Skeletal muscle tissue (tissue), 4 donors: ENCODE measurements around the gene IGSF21. TPM values are rescaled to one million over a fixed set of nuclear protein-coding genes. Genes with fewer than 3 reads are reported as not detected.

Experiments used
- H3K27ac ChIP-seq: one replicate; pipeline ENCODE4 v1.7.0; 2013; ENCODE audit warnings: mild to moderate bottlenecking, low read depth, low read length, inconsistent platforms
- H3K27me3 ChIP-seq, 3 donors: one replicate each; pipeline ENCODE4 v1.7.0; 2013; ENCODE audit warnings: low read length in 3 of 3; ENCODE audit not compliant: control insufficient read depth in 3 of 3, insufficient read depth in 3 of 3
- H3K36me3 ChIP-seq, 3 donors: one replicate each; pipeline ENCODE4 v1.7.0; 2013; ENCODE audit warnings: low read length in 3 of 3; ENCODE audit not compliant: control insufficient read depth in 3 of 3, insufficient read depth in 3 of 3
- H3K4me1 ChIP-seq, 3 donors: one replicate each; pipeline ENCODE4 v1.7.0; 2013; ENCODE audit warnings: low read length in 3 of 3, mild to moderate bottlenecking in 3 of 3; ENCODE audit not compliant: control insufficient read depth in 3 of 3, insufficient read depth in 3 of 3
- H3K4me3 ChIP-seq, 3 donors: one replicate each; pipeline ENCODE4 v1.7.0; 2013; ENCODE audit warnings: low read length in 3 of 3
- H3K9ac ChIP-seq, 3 donors: one replicate each; pipeline ENCODE4 v1.7.0; 2013; ENCODE audit warnings: low read length in 3 of 3, mild to moderate bottlenecking in 3 of 3, moderate library complexity in 2 of 3, low read depth in 1 of 3
- H3K9me3 ChIP-seq, 3 donors: one replicate each; pipeline ENCODE4 v1.7.0; 2013; ENCODE audit warnings: low read length in 3 of 3; ENCODE audit not compliant: control insufficient read depth in 3 of 3
- total RNA-seq: library from RNA; depleted of rRNA; stranded (reverse); fragments of >200 nt; gene quantifications from one replicate; pipeline ENCODE4 v1.2.3, GENCODE V29; 2014
- donor health status: Osteomylitis.

The IGSF21 gene
- total RNA-seq: not detected

- Histone ChIP-seq H3K4me3 (peak within 1 kb of the TSS in 1 of 3 donors; percentile 13), H3K9me3 (no peaks in the 10 kb centered on the region), H3K27me3 (peaks cover 68 to 89% (median 85%) of the 10 kb centered on the region in 3 donors), H3K9ac (no peak within 1 kb of the TSS), H3K4me1 (peaks cover 3 to 24% (median 10%) of the 10 kb centered on the region in 3 donors), H3K27ac (no peak within 1 kb of the TSS), H3K36me3 (no peaks in the 10 kb centered on the region)
Measured at GRCh38 chr1:18107369-18108298, at the start of gene IGSF21. TSS of gene IGSF21 (plus strand) at chr1:18107798. CDS start at chr1:18108129, 331 bp downstream.

- Histone ChIP-seq H3K4me3 (no peak overlapping the region), H3K27me3 (peaks cover 23 to 63% (median 50%) of the 10 kb centered on the region in 3 donors), H3K9me3 (no peaks in the 10 kb centered on the region), H3K9ac (no peak overlapping the region), H3K36me3 (no peaks in the 10 kb centered on the region), H3K27ac (peak overlapping the region; percentile 25), H3K4me1 (peaks cover 0 to 3% (median 0%) of the 10 kb centered on the region in 3 donors)
Measured at GRCh38 chr1:18058206-18058921, 49.2 kb upstream of the IGSF21 start.

GRCh38 chr1:18058981-18059605, 48.5 kb upstream of the IGSF21 start:
- Histone ChIP-seq H3K27me3 (peaks cover 23 to 67% (median 48%) of the 10 kb centered on the region in 3 donors), H3K27ac (no peak overlapping the region), H3K9me3 (no peaks in the 10 kb centered on the region), H3K4me3 (no peak overlapping the region), H3K36me3 (no peaks in the 10 kb centered on the region), H3K4me1 (peaks cover 0 to 3% (median 0%) of the 10 kb centered on the region in 3 donors), H3K9ac (no peak overlapping the region)

GRCh38 chr1:18060366-18060765, 47.2 kb upstream of the IGSF21 start:
- H3K27ac ChIP-seq: no peak overlapping the region
- peaks cover 0 to 3% (median 0%) of the 10 kb centered on the region in 3 donors for H3K4me1 ChIP-seq
- H3K4me3 ChIP-seq: no peak overlapping the region
- no peaks in the 10 kb centered on the region for H3K9me3 ChIP-seq
- no peaks in the 10 kb centered on the region for H3K36me3 ChIP-seq
- H3K27me3 ChIP-seq: peaks cover 22 to 59% (median 46%) of the 10 kb centered on the region in 3 donors
- no peak overlapping the region for H3K9ac ChIP-seq

- Histone ChIP-seq H3K27ac (no peak overlapping the region), H3K4me3 (no peak overlapping the region), H3K36me3 (no peaks in the 10 kb centered on the region), H3K4me1 (peaks cover 0 to 3% (median 0%) of the 10 kb centered on the region in 3 donors), H3K9me3 (no peaks in the 10 kb centered on the region), H3K9ac (no peak overlapping the region), H3K27me3 (peaks cover 19 to 54% (median 50%) of the 10 kb centered on the region in 3 donors)
Measured at GRCh38 chr1:18062185-18062584, 45.4 kb upstream of the IGSF21 start.

GRCh38 chr1:18064534-18064933, 43.1 kb upstream of the IGSF21 start:
- Histone ChIP-seq H3K27ac (no peak overlapping the region), H3K4me3 (no peak overlapping the region), H3K36me3 (no peaks in the 10 kb centered on the region), H3K4me1 (no peaks in the 10 kb centered on the region), H3K9me3 (no peaks in the 10 kb centered on the region), H3K27me3 (peaks cover 14 to 33% (median 32%) of the 10 kb centered on the region in 3 donors), H3K9ac (no peak overlapping the region)

- no peak overlapping the region for H3K4me3 ChIP-seq
- H3K4me1 ChIP-seq: no peaks in the 10 kb centered on the region
- H3K9ac ChIP-seq: no peak overlapping the region
- peaks cover 14 to 30% (median 24%) of the 10 kb centered on the region in 3 donors for H3K27me3 ChIP-seq
- no peaks in the 10 kb centered on the region for H3K9me3 ChIP-seq
- no peak overlapping the region for H3K27ac ChIP-seq
- H3K36me3 ChIP-seq: no peaks in the 10 kb centered on the region
Measured at GRCh38 chr1:18066576-18066975, 41.0 kb upstream of the IGSF21 start.

- no peaks in the 10 kb centered on the region for H3K36me3 ChIP-seq
- H3K27me3 ChIP-seq: peaks cover 14 to 30% (median 27%) of the 10 kb centered on the region in 3 donors
Measured at GRCh38 chr1:18069903-18070302, 37.7 kb upstream of the IGSF21 start.

GRCh38 chr1:18072066-18072465, 35.5 kb upstream of the IGSF21 start:
- no peak overlapping the region for H3K4me3 ChIP-seq
- no peaks in the 10 kb centered on the region for H3K36me3 ChIP-seq
- H3K27me3 ChIP-seq: peaks cover 9 to 20% (median 16%) of the 10 kb centered on the region in 3 donors
- no peak overlapping the region for H3K9ac ChIP-seq
- no peaks in the 10 kb centered on the region for H3K9me3 ChIP-seq
- H3K27ac ChIP-seq: no peak overlapping the region
- H3K4me1 ChIP-seq: no peaks in the 10 kb centered on the region

More at GRCh38 chr1:18069903-18070302, 37.7 kb upstream of the IGSF21 start:
- no peak overlapping the region for H3K27ac ChIP-seq
- no peaks in the 10 kb centered on the region for H3K4me1 ChIP-seq
- no peak overlapping the region for H3K9ac ChIP-seq
- H3K4me3 ChIP-seq: no peak overlapping the region
- H3K9me3 ChIP-seq: no peaks in the 10 kb centered on the region
